ENCODE measurements around the gene SCARB1. TPM values are rescaled to one million over a fixed set of nuclear protein-coding genes. Genes with fewer than 3 reads are reported as not detected.

SCARB1 gene
- total and polyA plus RNA-seq, 2 of the 13 experiments (the other 11 are each of a cell fraction or from before 2014, with no cell fraction given), result 63.4 to 160 TPM

GRCh38 chr12:124863416-124864325, at the start of gene SCARB1 (continued):
- no peak for TF ChIP-seq HNF1A (IDR thresholded peaks at IDR 0.05; ENCODE audit: low read depth)
- TF ChIP-seq HNF1A (CRISPR knock-in tag; IDR thresholded peaks at IDR 0.05; ENCODE audit: borderline replicate concordance), result no peak
- peak; percentile 30 for TF ChIP-seq ASH2L (IDR thresholded peaks at IDR 0.05; ENCODE audit: insufficient read length, low read depth, low read length)
- no peak for TF ChIP-seq ZNF44 (CRISPR knock-in tag; IDR thresholded peaks at IDR 0.05)
- TF ChIP-seq ZNF703 (CRISPR knock-in tag; IDR thresholded peaks at IDR 0.05; ENCODE audit: borderline replicate concordance), result no peak; the same call in 1 of the 2 replicates
- TF ChIP-seq BCL3 (CRISPR knock-in tag; IDR thresholded peaks at IDR 0.05), result peak; percentile 66; the same call in 1 of the 2 replicates
- TF ChIP-seq FOXM1 (CRISPR knock-in tag; IDR thresholded peaks at IDR 0.05), result no peak
- peak; percentile 51; the same call in 1 of the 2 replicates for TF ChIP-seq ZNF670 (CRISPR knock-in tag; IDR thresholded peaks at IDR 0.05; ENCODE audit: borderline replicate concordance)
- TF ChIP-seq ZNF891 (CRISPR knock-in tag; IDR thresholded peaks at IDR 0.05), result 0 out of 2 replicates have a peak, but pooled peaks have one; percentile 33
- TF ChIP-seq, protein P1, sequence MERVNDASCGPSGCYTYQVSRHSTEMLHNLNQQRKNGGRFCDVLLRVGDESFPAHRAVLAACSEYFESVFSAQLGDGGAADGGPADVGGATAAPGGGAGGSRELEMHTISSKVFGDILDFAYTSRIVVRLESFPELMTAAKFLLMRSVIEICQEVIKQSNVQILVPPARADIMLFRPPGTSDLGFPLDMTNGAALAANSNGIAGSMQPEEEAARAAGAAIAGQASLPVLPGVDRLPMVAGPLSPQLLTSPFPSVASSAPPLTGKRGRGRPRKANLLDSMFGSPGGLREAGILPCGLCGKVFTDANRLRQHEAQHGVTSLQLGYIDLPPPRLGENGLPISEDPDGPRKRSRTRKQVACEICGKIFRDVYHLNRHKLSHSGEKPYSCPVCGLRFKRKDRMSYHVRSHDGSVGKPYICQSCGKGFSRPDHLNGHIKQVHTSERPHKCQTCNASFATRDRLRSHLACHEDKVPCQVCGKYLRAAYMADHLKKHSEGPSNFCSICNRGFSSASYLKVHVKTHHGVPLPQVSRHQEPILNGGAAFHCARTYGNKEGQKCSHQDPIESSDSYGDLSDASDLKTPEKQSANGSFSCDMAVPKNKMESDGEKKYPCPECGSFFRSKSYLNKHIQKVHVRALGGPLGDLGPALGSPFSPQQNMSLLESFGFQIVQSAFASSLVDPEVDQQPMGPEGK (CRISPR knock-in tag; IDR thresholded peaks at IDR 0.05), result peak; percentile 82
- peak; percentile 89 for TF ChIP-seq ZNF567 (CRISPR knock-in tag; IDR thresholded peaks at IDR 0.05; ENCODE audit: borderline replicate concordance)
- TF ChIP-seq, protein P2, sequence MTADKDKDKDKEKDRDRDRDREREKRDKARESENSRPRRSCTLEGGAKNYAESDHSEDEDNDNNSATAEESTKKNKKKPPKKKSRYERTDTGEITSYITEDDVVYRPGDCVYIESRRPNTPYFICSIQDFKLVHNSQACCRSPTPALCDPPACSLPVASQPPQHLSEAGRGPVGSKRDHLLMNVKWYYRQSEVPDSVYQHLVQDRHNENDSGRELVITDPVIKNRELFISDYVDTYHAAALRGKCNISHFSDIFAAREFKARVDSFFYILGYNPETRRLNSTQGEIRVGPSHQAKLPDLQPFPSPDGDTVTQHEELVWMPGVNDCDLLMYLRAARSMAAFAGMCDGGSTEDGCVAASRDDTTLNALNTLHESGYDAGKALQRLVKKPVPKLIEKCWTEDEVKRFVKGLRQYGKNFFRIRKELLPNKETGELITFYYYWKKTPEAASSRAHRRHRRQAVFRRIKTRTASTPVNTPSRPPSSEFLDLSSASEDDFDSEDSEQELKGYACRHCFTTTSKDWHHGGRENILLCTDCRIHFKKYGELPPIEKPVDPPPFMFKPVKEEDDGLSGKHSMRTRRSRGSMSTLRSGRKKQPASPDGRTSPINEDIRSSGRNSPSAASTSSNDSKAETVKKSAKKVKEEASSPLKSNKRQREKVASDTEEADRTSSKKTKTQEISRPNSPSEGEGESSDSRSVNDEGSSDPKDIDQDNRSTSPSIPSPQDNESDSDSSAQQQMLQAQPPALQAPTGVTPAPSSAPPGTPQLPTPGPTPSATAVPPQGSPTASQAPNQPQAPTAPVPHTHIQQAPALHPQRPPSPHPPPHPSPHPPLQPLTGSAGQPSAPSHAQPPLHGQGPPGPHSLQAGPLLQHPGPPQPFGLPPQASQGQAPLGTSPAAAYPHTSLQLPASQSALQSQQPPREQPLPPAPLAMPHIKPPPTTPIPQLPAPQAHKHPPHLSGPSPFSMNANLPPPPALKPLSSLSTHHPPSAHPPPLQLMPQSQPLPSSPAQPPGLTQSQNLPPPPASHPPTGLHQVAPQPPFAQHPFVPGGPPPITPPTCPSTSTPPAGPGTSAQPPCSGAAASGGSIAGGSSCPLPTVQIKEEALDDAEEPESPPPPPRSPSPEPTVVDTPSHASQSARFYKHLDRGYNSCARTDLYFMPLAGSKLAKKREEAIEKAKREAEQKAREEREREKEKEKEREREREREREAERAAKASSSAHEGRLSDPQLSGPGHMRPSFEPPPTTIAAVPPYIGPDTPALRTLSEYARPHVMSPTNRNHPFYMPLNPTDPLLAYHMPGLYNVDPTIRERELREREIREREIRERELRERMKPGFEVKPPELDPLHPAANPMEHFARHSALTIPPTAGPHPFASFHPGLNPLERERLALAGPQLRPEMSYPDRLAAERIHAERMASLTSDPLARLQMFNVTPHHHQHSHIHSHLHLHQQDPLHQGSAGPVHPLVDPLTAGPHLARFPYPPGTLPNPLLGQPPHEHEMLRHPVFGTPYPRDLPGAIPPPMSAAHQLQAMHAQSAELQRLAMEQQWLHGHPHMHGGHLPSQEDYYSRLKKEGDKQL (CRISPR knock-in tag; IDR thresholded peaks at IDR 0.05; ENCODE audit: low read depth), result no peak
- TF ChIP-seq SIN3A (IDR thresholded peaks at IDR 0.05; ENCODE audit: borderline replicate concordance, low read depth, low read length), result peak; percentile 58; the same call in 1 of the 2 replicates
- no peak for TF ChIP-seq KDM1A (CRISPR knock-in tag; IDR thresholded peaks at IDR 0.05)
- no peak for TF ChIP-seq NFKBIZ (CRISPR knock-in tag; IDR thresholded peaks at IDR 0.05)
